ENCODE data around the gene ZNF226.
A peak's percentile ranks its signal among the peaks of the same experiment; 100 is the strongest.

The ZNF226 gene

DNA sequence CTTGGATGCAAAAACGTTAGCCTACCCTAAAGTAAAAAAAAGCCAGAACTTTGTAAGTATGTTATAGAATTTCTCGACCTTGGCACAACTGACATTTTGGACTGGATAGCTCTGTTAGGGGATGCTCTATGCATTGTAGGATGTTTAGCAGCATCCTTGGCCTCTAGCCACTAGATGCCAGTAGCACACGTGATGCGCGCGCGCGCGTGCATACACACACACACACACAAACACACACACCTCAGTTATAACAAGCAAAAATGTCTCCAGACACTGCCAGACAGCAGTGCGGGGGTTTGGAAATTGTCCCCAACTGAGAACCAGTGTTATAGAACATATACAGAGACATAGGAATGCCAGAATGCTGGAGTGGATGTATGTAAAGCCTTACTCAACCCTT, 17.2 kb downstream of the ZNF226 start (continued):
- TF ChIP-seq, protein P1, sequence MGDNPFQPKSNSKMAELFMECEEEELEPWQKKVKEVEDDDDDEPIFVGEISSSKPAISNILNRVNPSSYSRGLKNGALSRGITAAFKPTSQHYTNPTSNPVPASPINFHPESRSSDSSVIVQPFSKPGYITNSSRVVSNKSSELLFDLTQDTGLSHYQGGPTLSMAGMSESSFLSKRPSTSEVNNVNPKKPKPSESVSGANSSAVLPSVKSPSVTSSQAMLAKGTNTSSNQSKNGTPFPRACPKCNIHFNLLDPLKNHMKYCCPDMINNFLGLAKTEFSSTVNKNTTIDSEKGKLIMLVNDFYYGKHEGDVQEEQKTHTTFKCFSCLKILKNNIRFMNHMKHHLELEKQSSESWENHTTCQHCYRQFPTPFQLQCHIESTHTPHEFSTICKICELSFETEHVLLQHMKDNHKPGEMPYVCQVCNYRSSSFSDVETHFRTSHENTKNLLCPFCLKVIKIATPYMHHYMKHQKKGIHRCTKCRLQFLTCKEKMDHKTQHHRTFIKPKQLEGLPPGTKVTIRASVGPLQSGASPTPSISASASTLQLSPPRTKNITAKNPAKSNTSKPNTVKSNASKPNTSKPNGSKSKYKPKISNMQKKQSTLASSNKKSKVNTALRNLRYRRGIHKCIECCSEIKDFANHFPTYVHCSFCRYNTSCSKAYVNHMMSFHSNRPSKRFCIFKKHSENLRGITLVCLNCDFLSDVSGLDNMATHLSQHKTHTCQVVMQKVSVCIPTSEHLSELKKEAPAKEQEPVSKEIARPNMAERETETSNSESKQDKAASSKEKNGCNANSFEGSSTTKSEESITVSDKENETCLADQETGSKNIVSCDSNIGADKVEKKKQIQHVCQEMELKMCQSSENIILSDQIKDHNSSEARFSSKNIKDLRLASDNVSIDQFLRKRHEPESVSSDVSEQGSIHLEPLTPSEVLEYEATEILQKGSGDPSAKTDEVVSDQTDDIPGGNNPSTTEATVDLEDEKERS (tag by site-specific recombination; IDR thresholded peaks at IDR 0.05) = no peak
- TF ChIP-seq ZNF501 (tag by site-specific recombination; IDR thresholded peaks at IDR 0.05) (no peak), ZNF239 (tag by site-specific recombination; IDR thresholded peaks at IDR 0.05) (no peak)

DNA sequence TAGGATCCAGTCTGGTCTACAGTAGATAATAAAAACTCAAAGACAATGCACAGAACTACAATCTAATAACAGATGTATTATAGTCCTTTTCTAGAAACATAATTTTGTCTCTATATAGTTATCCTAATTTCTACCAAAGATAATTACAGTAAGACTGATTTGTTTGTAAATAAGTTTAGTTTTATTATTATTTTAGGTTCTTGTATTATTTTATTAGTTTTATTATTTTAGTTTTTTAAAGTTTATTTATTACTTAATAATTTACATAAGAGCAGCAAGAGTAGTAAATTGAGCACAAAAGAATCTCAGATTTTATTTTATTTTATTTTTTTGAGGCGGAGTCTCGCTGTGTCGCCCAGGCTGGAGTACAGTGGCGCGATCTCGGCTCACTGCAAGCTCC, 25.1 kb downstream of the ZNF226 start:
- Histone ChIP-seq H3K9me3 (ENCODE audit: control insufficient read depth, insufficient read depth, low read depth, low read length) (peaks cover 57% of the 10 kb centered on the region), H3K27ac (ENCODE audit: extremely low read depth, low read depth, low read length) (no peak overlapping the region), H3K36me3 (ENCODE audit: control insufficient read depth in 2 of 2, insufficient read depth in 1 of 2, low read length in 2 of 2) (peaks cover 0 to 69% of the 10 kb centered on the region in 2 experiments; a peak in 2 of 3 replicates), H3K4me3 (ENCODE audit: low read depth, low read length) (no peak overlapping the region), H3K4me1 (ENCODE audit: control insufficient read depth, insufficient read depth, low read length) (peaks cover 13% of the 10 kb centered on the region; the same call in 1 of the 2 replicates)
- CTCF ChIA-PET = no interaction called here
- POLR2A ChIA-PET = no interaction called here
- no peak for TF ChIP-seq ZNF707 (tag by site-specific recombination; IDR thresholded peaks at IDR 0.05)
- 0 out of 2 replicates have a peak, but pooled peaks have one; percentile 53 for TF ChIP-seq ZNF777 (tag by site-specific recombination; IDR thresholded peaks at IDR 0.05; ENCODE audit: borderline replicate concordance)
- TF ChIP-seq, protein P2, sequence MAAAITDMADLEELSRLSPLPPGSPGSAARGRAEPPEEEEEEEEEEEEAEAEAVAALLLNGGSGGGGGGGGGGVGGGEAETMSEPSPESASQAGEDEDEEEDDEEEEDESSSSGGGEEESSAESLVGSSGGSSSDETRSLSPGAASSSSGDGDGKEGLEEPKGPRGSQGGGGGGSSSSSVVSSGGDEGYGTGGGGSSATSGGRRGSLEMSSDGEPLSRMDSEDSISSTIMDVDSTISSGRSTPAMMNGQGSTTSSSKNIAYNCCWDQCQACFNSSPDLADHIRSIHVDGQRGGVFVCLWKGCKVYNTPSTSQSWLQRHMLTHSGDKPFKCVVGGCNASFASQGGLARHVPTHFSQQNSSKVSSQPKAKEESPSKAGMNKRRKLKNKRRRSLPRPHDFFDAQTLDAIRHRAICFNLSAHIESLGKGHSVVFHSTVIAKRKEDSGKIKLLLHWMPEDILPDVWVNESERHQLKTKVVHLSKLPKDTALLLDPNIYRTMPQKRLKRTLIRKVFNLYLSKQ (tag by site-specific recombination; IDR thresholded peaks at IDR 0.05; ENCODE audit: borderline replicate concordance) = peak; percentile 61; the same call in 1 of the 2 replicates
- TF ChIP-seq, protein P3, sequence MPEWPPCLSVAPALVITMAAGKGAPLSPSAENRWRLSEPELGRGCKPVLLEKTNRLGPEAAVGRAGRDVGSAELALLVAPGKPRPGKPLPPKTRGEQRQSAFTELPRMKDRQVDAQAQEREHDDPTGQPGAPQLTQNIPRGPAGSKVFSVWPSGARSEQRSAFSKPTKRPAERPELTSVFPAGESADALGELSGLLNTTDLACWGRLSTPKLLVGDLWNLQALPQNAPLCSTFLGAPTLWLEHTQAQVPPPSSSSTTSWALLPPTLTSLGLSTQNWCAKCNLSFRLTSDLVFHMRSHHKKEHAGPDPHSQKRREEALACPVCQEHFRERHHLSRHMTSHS (tag by site-specific recombination; IDR thresholded peaks at IDR 0.05) = no peak
- no peak for TF ChIP-seq ZNF112 (tag by site-specific recombination; IDR thresholded peaks at IDR 0.05)

DNA sequence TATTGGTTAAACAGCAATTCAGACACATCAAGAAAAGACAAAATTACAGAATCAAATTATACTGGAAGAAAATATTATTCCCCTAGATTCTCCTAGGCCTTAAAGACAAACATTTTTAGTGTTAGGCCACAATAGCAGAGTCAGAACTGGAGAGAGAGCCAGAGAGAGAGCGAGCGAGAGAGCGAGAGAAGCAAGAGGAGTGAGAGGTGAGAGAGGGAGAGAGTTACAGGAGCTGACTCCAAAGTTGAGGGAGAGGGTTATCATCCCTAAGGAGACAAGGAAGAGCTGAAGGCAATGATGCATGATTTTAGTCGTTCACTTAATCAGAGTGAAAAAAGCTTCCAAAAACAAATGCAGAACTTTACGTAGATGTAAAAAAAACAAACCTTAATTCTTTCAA, 27.2 kb downstream of the ZNF226 start:
- H3K4me1 ChIP-seq (ENCODE audit: control insufficient read depth, insufficient read depth, low read length) = peaks cover 13% of the 10 kb centered on the region; the same call in 1 of the 2 replicates
- ChIA-PET CTCF (interaction anchor here (2.0 to 2.5 kb wide), 2 partner anchors 10 to 14 kb away, joined by 6 to 10 read pairs; no protein-coding TSS in a partner anchor), POLR2A (interaction anchor here (1.5 kb wide), 1 partner anchor 15 kb away, joined by 5 read pairs; no protein-coding TSS in a partner anchor)
- H3K9me3 ChIP-seq (ENCODE audit: control insufficient read depth, insufficient read depth, low read depth, low read length) = peaks cover 54% of the 10 kb centered on the region
- no peak overlapping the region for H3K4me3 ChIP-seq (ENCODE audit: low read depth, low read length)
- H3K27ac ChIP-seq (ENCODE audit: extremely low read depth, low read depth, low read length) = no peak overlapping the region
- TF ChIP-seq, protein P4, sequence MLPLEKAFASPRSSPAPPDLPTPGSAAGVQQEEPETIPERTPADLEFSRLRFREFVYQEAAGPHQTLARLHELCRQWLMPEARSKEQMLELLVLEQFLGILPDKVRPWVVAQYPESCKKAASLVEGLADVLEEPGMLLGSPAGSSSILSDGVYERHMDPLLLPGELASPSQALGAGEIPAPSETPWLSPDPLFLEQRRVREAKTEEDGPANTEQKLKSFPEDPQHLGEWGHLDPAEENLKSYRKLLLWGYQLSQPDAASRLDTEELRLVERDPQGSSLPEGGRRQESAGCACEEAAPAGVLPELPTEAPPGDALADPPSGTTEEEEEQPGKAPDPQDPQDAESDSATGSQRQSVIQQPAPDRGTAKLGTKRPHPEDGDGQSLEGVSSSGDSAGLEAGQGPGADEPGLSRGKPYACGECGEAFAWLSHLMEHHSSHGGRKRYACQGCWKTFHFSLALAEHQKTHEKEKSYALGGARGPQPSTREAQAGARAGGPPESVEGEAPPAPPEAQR (tag by site-specific recombination; IDR thresholded peaks at IDR 0.05) = 0 out of 2 replicates have a peak, but pooled peaks have one; percentile 18
- no peak for TF ChIP-seq ZNF146 (tag by site-specific recombination; IDR thresholded peaks at IDR 0.05)
- TF ChIP-seq ZNF169 (tag by site-specific recombination; IDR thresholded peaks at IDR 0.05) = 0 out of 2 replicates have a peak, but pooled peaks have one; percentile 55
- peak; percentile 84 for TF ChIP-seq PRDM1 (tag by site-specific recombination; IDR thresholded peaks at IDR 0.05)
- TF ChIP-seq ZNF596 (tag by site-specific recombination; IDR thresholded peaks at IDR 0.05) = peak; percentile 93; the same call in 1 of the 2 replicates
- H3K36me3 ChIP-seq (ENCODE audit: control insufficient read depth in 2 of 2, insufficient read depth in 1 of 2, low read length in 2 of 2) = peaks cover 0 to 64% of the 10 kb centered on the region in 2 experiments; a peak in 2 of 3 replicates

Data from HEK293 (cell line).